ENCODE measurements around the gene CRADD. TPM values are rescaled to one million over a fixed set of nuclear protein-coding genes. Genes with fewer than 3 reads are reported as not detected.

CRADD gene
- polyA plus RNA-seq, 1 of the 3 experiments (the other 2 are of a cell fraction), result 13.6 TPM

GRCh38 chr12:93850481-93851256 lies 173.5 kb downstream of the CRADD start:
- no peak overlapping the region for H2AFZ ChIP-seq (ENCODE audit: low read depth)
- H3K4me3 ChIP-seq (ENCODE audit: low read depth in 2 of 2, low read length in 1 of 2), result no peak overlapping the region
- no peaks in the 10 kb centered on the region for H3K79me2 ChIP-seq (ENCODE audit: insufficient read depth)
- TF ChIP-seq RCOR1 (IDR thresholded peaks at IDR 0.05; ENCODE audit: low read length), result no peak
- no peak for TF ChIP-seq TEAD4 (IDR thresholded peaks at IDR 0.05; ENCODE audit: borderline replicate concordance, insufficient read depth)
- TF ChIP-seq, protein P1, sequence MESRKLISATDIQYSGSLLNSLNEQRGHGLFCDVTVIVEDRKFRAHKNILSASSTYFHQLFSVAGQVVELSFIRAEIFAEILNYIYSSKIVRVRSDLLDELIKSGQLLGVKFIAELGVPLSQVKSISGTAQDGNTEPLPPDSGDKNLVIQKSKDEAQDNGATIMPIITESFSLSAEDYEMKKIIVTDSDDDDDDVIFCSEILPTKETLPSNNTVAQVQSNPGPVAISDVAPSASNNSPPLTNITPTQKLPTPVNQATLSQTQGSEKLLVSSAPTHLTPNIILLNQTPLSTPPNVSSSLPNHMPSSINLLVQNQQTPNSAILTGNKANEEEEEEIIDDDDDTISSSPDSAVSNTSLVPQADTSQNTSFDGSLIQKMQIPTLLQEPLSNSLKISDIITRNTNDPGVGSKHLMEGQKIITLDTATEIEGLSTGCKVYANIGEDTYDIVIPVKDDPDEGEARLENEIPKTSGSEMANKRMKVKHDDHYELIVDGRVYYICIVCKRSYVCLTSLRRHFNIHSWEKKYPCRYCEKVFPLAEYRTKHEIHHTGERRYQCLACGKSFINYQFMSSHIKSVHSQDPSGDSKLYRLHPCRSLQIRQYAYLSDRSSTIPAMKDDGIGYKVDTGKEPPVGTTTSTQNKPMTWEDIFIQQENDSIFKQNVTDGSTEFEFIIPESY (IDR thresholded peaks at IDR 0.05; ENCODE audit: borderline replicate concordance, low read depth), result no peak
- no peak for TF ChIP-seq NFIC (IDR thresholded peaks at IDR 0.05; ENCODE audit: borderline replicate concordance)
- TF ChIP-seq GATA2 (CRISPR knock-in tag; IDR thresholded peaks at IDR 0.05), result no peak
- no peak for TF ChIP-seq TAF1 (IDR thresholded peaks at IDR 0.05; ENCODE audit: borderline replicate concordance, low read depth, low read length)
- TF ChIP-seq YY1 (IDR thresholded peaks at IDR 0.05; ENCODE audit: low read depth), result no peak
- no peak for TF ChIP-seq FOSL2 (IDR thresholded peaks at IDR 0.05; ENCODE audit: borderline replicate concordance, low read depth)
- no peak for TF ChIP-seq CHD2 (IDR thresholded peaks at IDR 0.05; ENCODE audit: low read length, partially characterized antibody)
- TF ChIP-seq FOXM1 (IDR thresholded peaks at IDR 0.05; ENCODE audit: low read depth), result no peak
- no peak for TF ChIP-seq SMC3 (IDR thresholded peaks at IDR 0.05; ENCODE audit: low read depth, low read length)
- TF ChIP-seq USF2 (IDR thresholded peaks at IDR 0.05; ENCODE audit: borderline replicate concordance, low read depth, low read length), result no peak
- no peak for TF ChIP-seq JUND (IDR thresholded peaks at IDR 0.05)
- TF ChIP-seq, protein P2, sequence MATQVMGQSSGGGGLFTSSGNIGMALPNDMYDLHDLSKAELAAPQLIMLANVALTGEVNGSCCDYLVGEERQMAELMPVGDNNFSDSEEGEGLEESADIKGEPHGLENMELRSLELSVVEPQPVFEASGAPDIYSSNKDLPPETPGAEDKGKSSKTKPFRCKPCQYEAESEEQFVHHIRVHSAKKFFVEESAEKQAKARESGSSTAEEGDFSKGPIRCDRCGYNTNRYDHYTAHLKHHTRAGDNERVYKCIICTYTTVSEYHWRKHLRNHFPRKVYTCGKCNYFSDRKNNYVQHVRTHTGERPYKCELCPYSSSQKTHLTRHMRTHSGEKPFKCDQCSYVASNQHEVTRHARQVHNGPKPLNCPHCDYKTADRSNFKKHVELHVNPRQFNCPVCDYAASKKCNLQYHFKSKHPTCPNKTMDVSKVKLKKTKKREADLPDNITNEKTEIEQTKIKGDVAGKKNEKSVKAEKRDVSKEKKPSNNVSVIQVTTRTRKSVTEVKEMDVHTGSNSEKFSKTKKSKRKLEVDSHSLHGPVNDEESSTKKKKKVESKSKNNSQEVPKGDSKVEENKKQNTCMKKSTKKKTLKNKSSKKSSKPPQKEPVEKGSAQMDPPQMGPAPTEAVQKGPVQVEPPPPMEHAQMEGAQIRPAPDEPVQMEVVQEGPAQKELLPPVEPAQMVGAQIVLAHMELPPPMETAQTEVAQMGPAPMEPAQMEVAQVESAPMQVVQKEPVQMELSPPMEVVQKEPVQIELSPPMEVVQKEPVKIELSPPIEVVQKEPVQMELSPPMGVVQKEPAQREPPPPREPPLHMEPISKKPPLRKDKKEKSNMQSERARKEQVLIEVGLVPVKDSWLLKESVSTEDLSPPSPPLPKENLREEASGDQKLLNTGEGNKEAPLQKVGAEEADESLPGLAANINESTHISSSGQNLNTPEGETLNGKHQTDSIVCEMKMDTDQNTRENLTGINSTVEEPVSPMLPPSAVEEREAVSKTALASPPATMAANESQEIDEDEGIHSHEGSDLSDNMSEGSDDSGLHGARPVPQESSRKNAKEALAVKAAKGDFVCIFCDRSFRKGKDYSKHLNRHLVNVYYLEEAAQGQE (IDR thresholded peaks at IDR 0.05; ENCODE audit: low read depth, low read length), result no peak
- TF ChIP-seq CTCF (IDR thresholded peaks at IDR 0.05), result no peak
- TF ChIP-seq, protein P3, sequence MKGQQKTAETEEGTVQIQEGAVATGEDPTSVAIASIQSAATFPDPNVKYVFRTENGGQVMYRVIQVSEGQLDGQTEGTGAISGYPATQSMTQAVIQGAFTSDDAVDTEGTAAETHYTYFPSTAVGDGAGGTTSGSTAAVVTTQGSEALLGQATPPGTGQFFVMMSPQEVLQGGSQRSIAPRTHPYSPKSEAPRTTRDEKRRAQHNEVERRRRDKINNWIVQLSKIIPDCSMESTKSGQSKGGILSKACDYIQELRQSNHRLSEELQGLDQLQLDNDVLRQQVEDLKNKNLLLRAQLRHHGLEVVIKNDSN (IDR thresholded peaks at IDR 0.05; ENCODE audit: borderline replicate concordance, low read depth), result no peak
- no peaks in the 10 kb centered on the region for H3K9me2 ChIP-seq
- ChIA-PET POLR2A (no interaction called here), CTCF (interaction anchor here (1.3 kb wide), 1 partner anchor 124 kb away, joined by 3 read pairs; no protein-coding TSS in a partner anchor)
- peaks cover 3% of the 10 kb centered on the region for H3F3A ChIP-seq (replicated peaks; ENCODE audit: insufficient read depth)
- H4K20me1 ChIP-seq (ENCODE audit: insufficient read depth), result no peaks in the 10 kb centered on the region
- no peak for DNase-seq
- H3K36me3 ChIP-seq (replicated peaks in 1 of 2; ENCODE audit: control insufficient read depth in 1 of 2, insufficient read depth in 2 of 2, low read length in 1 of 2), result no peaks in the 10 kb centered on the region
- no peaks in the 10 kb centered on the region for H3K9me3 ChIP-seq
- 93% methylated on average over 7 of the region's 7 CpGs for WGBS (ENCODE audit: low lambda C conversion rate)
- no peak overlapping the region for H3K4me2 ChIP-seq
- H3K9ac ChIP-seq, result no peak overlapping the region
- no peaks in the 10 kb centered on the region for H3K27me3 ChIP-seq (ENCODE audit: insufficient read depth)
- no peak overlapping the region for H3K27ac ChIP-seq (ENCODE audit: low read depth in 2 of 2, low read length in 1 of 2)
- H3K4me1 ChIP-seq (ENCODE audit: control insufficient read depth in 1 of 2, insufficient read depth in 2 of 2, low read depth in 1 of 2, low read length in 1 of 2), result peaks cover 0 to 5% of the 10 kb centered on the region in 2 experiments; a peak in 2 of 4 replicates
